Measurements from ENCODE around the gene MT2A.

The MT2A gene

GRCh38 chr16:56610609-56611111 is 2.3 kb downstream of the MT2A start:
- TF ChIP-seq CTCF (IDR thresholded peaks at IDR 0.05; ENCODE audit: low read depth, low read length): no peak
- DNase-seq (ENCODE audit: low read depth in 2 of 2): peak; percentile 67 to 69
- H3K4me3 ChIP-seq (replicated peaks in 1 of 2; ENCODE audit: low read depth in 2 of 2, low read length in 2 of 2): peak overlapping the region in 1 of 2 donors; percentile 64

DNA sequence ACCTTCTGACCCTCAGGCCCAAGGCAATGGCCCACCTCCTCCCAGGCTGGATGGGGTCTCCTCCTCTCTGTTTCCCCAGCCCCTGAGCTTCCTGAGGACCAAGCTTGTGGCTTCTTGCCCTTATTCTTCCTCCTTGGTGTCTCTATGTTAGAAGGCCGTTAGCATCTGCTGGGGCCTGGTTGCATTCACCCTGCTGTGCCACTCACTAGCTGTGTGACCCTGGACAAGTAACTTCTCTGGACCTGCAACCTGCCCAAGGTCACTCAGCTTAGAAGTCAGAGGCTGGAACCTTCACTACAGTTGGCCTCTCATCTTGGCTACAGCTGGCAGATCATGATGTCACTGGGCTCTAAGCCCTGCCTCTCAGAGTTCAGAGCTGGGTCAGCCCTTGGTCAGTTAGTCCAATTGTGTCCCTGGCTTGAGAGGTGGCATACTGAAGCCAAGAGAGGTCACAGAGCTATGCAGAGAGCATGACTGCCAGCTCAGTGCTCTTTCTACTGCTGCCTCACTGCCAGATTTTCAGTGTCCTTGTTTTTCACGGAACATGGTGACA is 3.0 kb downstream of the MT2A start:
- H3K4me3 ChIP-seq (replicated peaks in 1 of 2; ENCODE audit: low read depth in 2 of 2, low read length in 2 of 2): peak overlapping the region in 1 of 2 donors; percentile 64
- peak; percentile 75 to 81 for DNase-seq (ENCODE audit: low read depth in 2 of 2)
- TF ChIP-seq CTCF (IDR thresholded peaks at IDR 0.05; ENCODE audit: low read depth, low read length): no peak

GRCh38 chr16:56613706-56614105 is 5.3 kb downstream of the MT2A start:
- H3K4me3 ChIP-seq (replicated peaks in 1 of 2; ENCODE audit: low read depth in 2 of 2, low read length in 2 of 2): no peak overlapping the region
- TF ChIP-seq CTCF (IDR thresholded peaks at IDR 0.05; ENCODE audit: low read depth, low read length): no peak
- no peak for DNase-seq (ENCODE audit: low read depth in 2 of 2)

DNA sequence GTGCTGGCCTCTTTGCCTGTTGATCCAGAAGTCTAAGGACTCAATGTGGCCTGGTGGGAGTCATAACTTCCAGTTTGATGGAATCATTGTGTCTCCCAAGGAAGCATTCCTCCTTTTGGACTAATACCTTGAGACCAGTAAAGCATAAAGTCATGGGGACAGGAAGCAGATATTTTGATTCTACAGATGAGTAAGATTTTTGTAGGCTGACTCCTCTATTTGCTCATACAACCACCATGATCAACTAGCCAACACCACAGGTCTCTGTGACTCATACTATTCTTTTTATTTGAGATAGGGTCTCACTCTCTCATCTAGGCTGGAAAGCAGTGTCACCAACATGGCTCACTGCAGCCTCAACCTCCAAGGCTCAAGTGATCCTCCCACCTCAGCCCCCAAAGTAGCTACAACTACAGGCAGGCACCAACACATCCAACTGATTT is 6.2 kb downstream of the MT2A start:
- no peak overlapping the region for H3K4me3 ChIP-seq (replicated peaks in 1 of 2; ENCODE audit: low read depth in 2 of 2, low read length in 2 of 2)
- no peak for TF ChIP-seq CTCF (IDR thresholded peaks at IDR 0.05; ENCODE audit: low read depth, low read length)
- peak in 1 of 2 donors; percentile 82 for DNase-seq (ENCODE audit: low read depth in 2 of 2)

GRCh38 chr16:56615353-56615752 is 7.0 kb downstream of the MT2A start:
- TF ChIP-seq CTCF (IDR thresholded peaks at IDR 0.05; ENCODE audit: low read depth, low read length): no peak
- peak; percentile 36 to 71 for DNase-seq (ENCODE audit: low read depth in 2 of 2)
- no peak overlapping the region for H3K4me3 ChIP-seq (replicated peaks in 1 of 2; ENCODE audit: low read depth in 2 of 2, low read length in 2 of 2)

- no peak for DNase-seq (ENCODE audit: low read depth in 2 of 2)
- TF ChIP-seq CTCF (IDR thresholded peaks at IDR 0.05; ENCODE audit: low read depth, low read length): no peak
- peak overlapping the region; percentile 25 to 60 for H3K4me3 ChIP-seq (replicated peaks in 1 of 2; ENCODE audit: low read depth in 2 of 2, low read length in 2 of 2)
Observed at GRCh38 chr16:56616608-56617211, 8.3 kb downstream of the MT2A start.

Measured in cardiac fibroblast (primary cell).